ENCODE results near the gene ARSK.

DNA sequence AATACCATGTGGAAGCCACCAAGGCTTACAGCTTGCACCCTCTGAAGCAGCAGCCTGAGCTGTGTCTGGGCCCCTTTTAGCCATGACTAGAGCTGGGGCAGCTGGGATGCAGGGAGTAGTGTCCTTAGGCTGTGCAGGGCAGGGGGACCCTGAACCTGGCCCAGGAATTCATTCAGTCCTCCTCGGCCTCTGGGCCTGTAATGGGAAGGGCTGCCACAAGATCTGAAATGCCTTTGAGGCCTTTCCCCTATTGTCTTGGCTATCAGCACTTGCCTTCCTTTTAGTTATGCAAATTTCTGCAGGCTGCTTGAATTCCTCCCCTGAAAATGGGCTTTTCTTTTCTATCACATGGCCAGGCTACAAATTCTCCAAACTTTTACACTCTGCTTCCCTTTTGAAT, 74.0 kb downstream of the ARSK start:
- TF ChIP-seq ZNF768 (CRISPR knock-in tag; IDR thresholded peaks at IDR 0.05) (no peak), MTA1 (CRISPR knock-in tag; IDR thresholded peaks at IDR 0.05; ENCODE audit: borderline replicate concordance) (no peak), RAD21 (CRISPR knock-in tag; IDR thresholded peaks at IDR 0.05) (no peak), ASH2L (IDR thresholded peaks at IDR 0.05; ENCODE audit: insufficient read length, low read depth, low read length) (no peak), ZNF317 (CRISPR knock-in tag; IDR thresholded peaks at IDR 0.05) (no peak), POLR2A (IDR thresholded peaks at IDR 0.05; ENCODE audit: insufficient read depth in 1 of 2, low read depth in 2 of 2, low read length in 2 of 2) (no peak), ZBTB7A (CRISPR knock-in tag; IDR thresholded peaks at IDR 0.05) (no peak)
- TF ChIP-seq, protein P1, sequence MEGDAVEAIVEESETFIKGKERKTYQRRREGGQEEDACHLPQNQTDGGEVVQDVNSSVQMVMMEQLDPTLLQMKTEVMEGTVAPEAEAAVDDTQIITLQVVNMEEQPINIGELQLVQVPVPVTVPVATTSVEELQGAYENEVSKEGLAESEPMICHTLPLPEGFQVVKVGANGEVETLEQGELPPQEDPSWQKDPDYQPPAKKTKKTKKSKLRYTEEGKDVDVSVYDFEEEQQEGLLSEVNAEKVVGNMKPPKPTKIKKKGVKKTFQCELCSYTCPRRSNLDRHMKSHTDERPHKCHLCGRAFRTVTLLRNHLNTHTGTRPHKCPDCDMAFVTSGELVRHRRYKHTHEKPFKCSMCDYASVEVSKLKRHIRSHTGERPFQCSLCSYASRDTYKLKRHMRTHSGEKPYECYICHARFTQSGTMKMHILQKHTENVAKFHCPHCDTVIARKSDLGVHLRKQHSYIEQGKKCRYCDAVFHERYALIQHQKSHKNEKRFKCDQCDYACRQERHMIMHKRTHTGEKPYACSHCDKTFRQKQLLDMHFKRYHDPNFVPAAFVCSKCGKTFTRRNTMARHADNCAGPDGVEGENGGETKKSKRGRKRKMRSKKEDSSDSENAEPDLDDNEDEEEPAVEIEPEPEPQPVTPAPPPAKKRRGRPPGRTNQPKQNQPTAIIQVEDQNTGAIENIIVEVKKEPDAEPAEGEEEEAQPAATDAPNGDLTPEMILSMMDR (CRISPR knock-in tag; IDR thresholded peaks at IDR 0.05): no peak
- TF ChIP-seq, protein P2, sequence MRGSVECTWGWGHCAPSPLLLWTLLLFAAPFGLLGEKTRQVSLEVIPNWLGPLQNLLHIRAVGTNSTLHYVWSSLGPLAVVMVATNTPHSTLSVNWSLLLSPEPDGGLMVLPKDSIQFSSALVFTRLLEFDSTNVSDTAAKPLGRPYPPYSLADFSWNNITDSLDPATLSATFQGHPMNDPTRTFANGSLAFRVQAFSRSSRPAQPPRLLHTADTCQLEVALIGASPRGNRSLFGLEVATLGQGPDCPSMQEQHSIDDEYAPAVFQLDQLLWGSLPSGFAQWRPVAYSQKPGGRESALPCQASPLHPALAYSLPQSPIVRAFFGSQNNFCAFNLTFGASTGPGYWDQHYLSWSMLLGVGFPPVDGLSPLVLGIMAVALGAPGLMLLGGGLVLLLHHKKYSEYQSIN (CRISPR knock-in tag; IDR thresholded peaks at IDR 0.05; ENCODE audit: borderline replicate concordance): no peak
- TF ChIP-seq, protein P3, sequence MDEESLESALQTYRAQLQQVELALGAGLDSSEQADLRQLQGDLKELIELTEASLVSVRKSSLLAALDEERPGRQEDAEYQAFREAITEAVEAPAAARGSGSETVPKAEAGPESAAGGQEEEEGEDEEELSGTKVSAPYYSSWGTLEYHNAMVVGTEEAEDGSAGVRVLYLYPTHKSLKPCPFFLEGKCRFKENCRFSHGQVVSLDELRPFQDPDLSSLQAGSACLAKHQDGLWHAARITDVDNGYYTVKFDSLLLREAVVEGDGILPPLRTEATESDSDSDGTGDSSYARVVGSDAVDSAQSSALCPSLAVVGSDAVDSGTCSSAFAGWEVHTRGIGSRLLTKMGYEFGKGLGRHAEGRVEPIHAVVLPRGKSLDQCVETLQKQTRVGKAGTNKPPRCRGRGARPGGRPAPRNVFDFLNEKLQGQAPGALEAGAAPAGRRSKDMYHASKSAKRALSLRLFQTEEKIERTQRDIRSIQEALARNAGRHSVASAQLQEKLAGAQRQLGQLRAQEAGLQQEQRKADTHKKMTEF (CRISPR knock-in tag; IDR thresholded peaks at IDR 0.05): no peak
- TF ChIP-seq, protein P4, sequence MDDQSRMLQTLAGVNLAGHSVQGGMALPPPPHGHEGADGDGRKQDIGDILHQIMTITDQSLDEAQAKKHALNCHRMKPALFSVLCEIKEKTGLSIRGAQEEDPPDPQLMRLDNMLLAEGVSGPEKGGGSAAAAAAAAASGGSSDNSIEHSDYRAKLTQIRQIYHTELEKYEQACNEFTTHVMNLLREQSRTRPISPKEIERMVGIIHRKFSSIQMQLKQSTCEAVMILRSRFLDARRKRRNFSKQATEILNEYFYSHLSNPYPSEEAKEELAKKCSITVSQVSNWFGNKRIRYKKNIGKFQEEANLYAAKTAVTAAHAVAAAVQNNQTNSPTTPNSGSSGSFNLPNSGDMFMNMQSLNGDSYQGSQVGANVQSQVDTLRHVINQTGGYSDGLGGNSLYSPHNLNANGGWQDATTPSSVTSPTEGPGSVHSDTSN (CRISPR knock-in tag; IDR thresholded peaks at IDR 0.05; ENCODE audit: borderline replicate concordance): no peak
- TF ChIP-seq, protein P5, sequence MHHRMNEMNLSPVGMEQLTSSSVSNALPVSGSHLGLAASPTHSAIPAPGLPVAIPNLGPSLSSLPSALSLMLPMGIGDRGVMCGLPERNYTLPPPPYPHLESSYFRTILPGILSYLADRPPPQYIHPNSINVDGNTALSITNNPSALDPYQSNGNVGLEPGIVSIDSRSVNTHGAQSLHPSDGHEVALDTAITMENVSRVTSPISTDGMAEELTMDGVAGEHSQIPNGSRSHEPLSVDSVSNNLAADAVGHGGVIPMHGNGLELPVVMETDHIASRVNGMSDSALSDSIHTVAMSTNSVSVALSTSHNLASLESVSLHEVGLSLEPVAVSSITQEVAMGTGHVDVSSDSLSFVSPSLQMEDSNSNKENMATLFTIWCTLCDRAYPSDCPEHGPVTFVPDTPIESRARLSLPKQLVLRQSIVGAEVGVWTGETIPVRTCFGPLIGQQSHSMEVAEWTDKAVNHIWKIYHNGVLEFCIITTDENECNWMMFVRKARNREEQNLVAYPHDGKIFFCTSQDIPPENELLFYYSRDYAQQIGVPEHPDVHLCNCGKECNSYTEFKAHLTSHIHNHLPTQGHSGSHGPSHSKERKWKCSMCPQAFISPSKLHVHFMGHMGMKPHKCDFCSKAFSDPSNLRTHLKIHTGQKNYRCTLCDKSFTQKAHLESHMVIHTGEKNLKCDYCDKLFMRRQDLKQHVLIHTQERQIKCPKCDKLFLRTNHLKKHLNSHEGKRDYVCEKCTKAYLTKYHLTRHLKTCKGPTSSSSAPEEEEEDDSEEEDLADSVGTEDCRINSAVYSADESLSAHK (CRISPR knock-in tag; IDR thresholded peaks at IDR 0.05; ENCODE audit: borderline replicate concordance): no peak

Measured in HepG2 (cell line).